HepG2 (cell line): ENCODE measurements around the gene MRFAP1L1. TPM values are rescaled to one million over a fixed set of nuclear protein-coding genes. Genes with fewer than 3 reads are reported as not detected.

Experiments
- ARHGAP35 ChIP-seq: sonication (generic); formaldehyde crosslinking; IDR thresholded peaks from 2 replicates; pipeline ENCODE4 v1.9.0; 2022; ENCODE audit warnings: mild to moderate bottlenecking, inconsistent platforms, moderate library complexity, missing genetic modification reagents, borderline replicate concordance
- ARID4A ChIP-seq: sonication (generic); formaldehyde crosslinking; IDR thresholded peaks from 2 replicates; pipeline ENCODE4 v1.5.0; 2020; ENCODE audit warnings: mild to moderate bottlenecking, missing genetic modification reagents, borderline replicate concordance
- ATF2 ChIP-seq: sonication (generic); formaldehyde crosslinking; IDR thresholded peaks from 2 replicates; pipeline ENCODE4 v1.4.0; 2020; ENCODE audit warnings: missing genetic modification reagents
- CTCF ChIP-seq: sonication (generic); formaldehyde crosslinking; IDR thresholded peaks from 2 replicates; pipeline ENCODE4 v1.5.0; 2020; ENCODE audit warnings: mild to moderate bottlenecking, missing genetic modification reagents, moderate library complexity
- IRF9 ChIP-seq: sonication (generic); formaldehyde crosslinking; IDR thresholded peaks from 2 replicates; pipeline ENCODE4 v1.8.0; 2022; ENCODE audit warnings: missing genetic modification reagents, mild to moderate bottlenecking, borderline replicate concordance
- IRX3 ChIP-seq: sonication (generic); formaldehyde crosslinking; IDR thresholded peaks from 2 replicates; pipeline ENCODE4 v1.8.1; 2023; ENCODE audit warnings: mild to moderate bottlenecking, low read depth, missing genetic modification reagents, borderline replicate concordance
- MTERF4 ChIP-seq: sonication (generic); formaldehyde crosslinking; IDR thresholded peaks from 2 replicates; pipeline ENCODE4 v1.8.0; 2023; ENCODE audit warnings: mild to moderate bottlenecking, missing genetic modification reagents
- SRY ChIP-seq: sonication (generic); formaldehyde crosslinking; IDR thresholded peaks from 2 replicates; pipeline ENCODE4 v1.8.0; 2022; ENCODE audit warnings: mild to moderate bottlenecking, missing genetic modification reagents
- TCF7 ChIP-seq: sonication (generic); IDR thresholded peaks from 2 replicates; pipeline ENCODE4 v1.6.1; 2016; ENCODE audit warnings: antibody characterized with exemption, low read depth
- YEATS4 ChIP-seq: sonication (generic); formaldehyde crosslinking; IDR thresholded peaks from 2 replicates; pipeline ENCODE4 v1.4.0; 2020; ENCODE audit warnings: missing genetic modification reagents, borderline replicate concordance
- ZBTB20 ChIP-seq: sonication (generic); formaldehyde crosslinking; IDR thresholded peaks from 2 replicates; pipeline ENCODE4 v1.8.1; 2023; ENCODE audit warnings: missing genetic modification reagents, low read depth, mild to moderate bottlenecking, borderline replicate concordance
- ZBTB3 ChIP-seq: sonication (generic); formaldehyde crosslinking; IDR thresholded peaks from 2 replicates; pipeline ENCODE4 v1.4.0; 2020; ENCODE audit warnings: low read depth, mild to moderate bottlenecking, moderate library complexity, missing genetic modification reagents, borderline replicate concordance
- ZNF124 ChIP-seq: sonication (generic); formaldehyde crosslinking; IDR thresholded peaks from 2 replicates; pipeline ENCODE4 v1.4.0; 2020; ENCODE audit warnings: missing genetic modification reagents
- ZNF770 ChIP-seq: sonication (generic); formaldehyde crosslinking; IDR thresholded peaks from 2 replicates; pipeline ENCODE4 v1.5.0; 2020; ENCODE audit warnings: mild to moderate bottlenecking, missing genetic modification reagents
- polyA plus RNA-seq, 8 experiments: library from polyadenylated mRNA; depleted of rRNA in 3 of 8; stranded (reverse) in 7 of 8; unstranded in 1 of 8; fragments of >200 nt; fragmentation: Illumina TruSeq in 4 of 8; extraction: Trizol in 4 of 8; gene quantifications; 2 replicates each; pipeline versions ENCODE4 v1.2.1 to v1.2.3, GENCODE V29; 2011 to 2016; ENCODE audit warnings: low read depth in 4 of 8, missing spikeins in 1 of 8, mixed read lengths in 1 of 8; ENCODE audit not compliant: insufficient read depth in 1 of 8
- total RNA-seq, 5 experiments: library from RNA; depleted of rRNA; stranded (reverse); fragments of >200 nt; fragmentation: Illumina TruSeq; extraction: Trizol; gene quantifications; 2 replicates each; pipeline ENCODE4 v1.2.3, GENCODE V29; 2016; ENCODE audit warnings: low read depth in 1 of 5

MRFAP1L1 gene
- total and polyA plus RNA-seq, 2 of the 13 experiments (the other 11 are each of a cell fraction or from before 2014, with no cell fraction given): 44.8 to 76.6 TPM

- TF ChIP-seq IRF9 (CRISPR knock-in tag) (no peak), ZBTB3 (no peak), CTCF (no peak), ZNF124 (no peak), TCF7 (no peak), ZNF770 (CRISPR knock-in tag) (no peak), SRY (CRISPR knock-in tag) (no peak), ATF2 (CRISPR knock-in tag) (0 out of 2 replicates have a peak, but pooled peaks have one; percentile 16), MTERF4 (CRISPR knock-in tag) (no peak), ZBTB20 (CRISPR knock-in tag) (no peak; the same call in 1 of the 2 replicates), ARID4A (CRISPR knock-in tag) (no peak; the same call in 1 of the 2 replicates), IRX3 (CRISPR knock-in tag) (0 out of 2 replicates have a peak, but pooled peaks have one; percentile 1), ARHGAP35 (no peak; the same call in 1 of the 2 replicates), YEATS4 (CRISPR knock-in tag) (peak; percentile 61; the same call in 1 of the 2 replicates)
Measured at GRCh38 chr4:6732441-6733357, 23.0 kb upstream of the MRFAP1L1 start (continued).
